HepG2 (cell line): ENCODE results near the gene NUFIP1. TPM values are rescaled to one million over a fixed set of nuclear protein-coding genes. Genes with fewer than 3 reads are reported as not detected.
A peak's percentile ranks its signal among the peaks of the same experiment; 100 is the strongest.

Source experiments
- ATAC-seq: fragments of 200-7000 bp; cut with Tn5 transposase; 3 replicates; pipeline ENCODE4 v1.9.1; 2020; ENCODE audit warnings: mild to moderate bottlenecking, moderate library complexity
- BruUV-seq: library from RNA; stranded (reverse); fragments of 400-500 nt; replicated peaks from 2 replicates; lab custom pipeline; 2021; lab: Mats Ljungman, UMichigan
- CTCF ChIA-PET: fragments of 300-600 bp; formaldehyde crosslinking; extraction: SDS; loops from one replicate; lab custom pipeline; 2021; ENCODE audit warnings: low total read pairs, inconsistent platforms, low intra/inter-chr PET ratio; lab: Yijun Ruan, JAX
- POLR2A ChIA-PET: fragments of 350-600 bp; sonication (Branson Sonifier 250); formaldehyde crosslinking; loops from one replicate; lab custom pipeline; 2020; ENCODE audit warnings: antibody characterized with exemption, inconsistent platforms; lab: Yijun Ruan, JAX
- DNase-seq: peaks from one replicate; pipeline ENCODE4 v3.0.0-alpha.2; 2015; ENCODE audit warnings: low spot score
- FAIRE-seq: peaks from 3 replicates; lab custom pipeline; 2011; peaks lifted over from hg19 to GRCh38; lab: Jason Lieb, UNC
- H2AFZ ChIP-seq: one replicate; pipeline ENCODE4 v1.6.1; 2011; ENCODE audit warnings: low read length, inconsistent platforms
- H3K27ac ChIP-seq: fragments of 300-600 bp; 3 replicates; pipeline ENCODE4 v1.8.0; 2011; ENCODE audit warnings: mixed run types, mild to moderate bottlenecking, mixed read lengths, low read length, inconsistent platforms; ENCODE audit not compliant: insufficient read depth; ENCODE audit errors: extremely low read length
- H3K27me3 ChIP-seq, 2 experiments: fragments of 200-600 bp in 1 of 2; 2 replicates in 1 of 2; 3 replicates in 1 of 2; pipeline versions ENCODE4 v1.6.0 to v1.8.0; 2011; ENCODE audit warnings: low read length in 2 of 2, mild to moderate bottlenecking in 2 of 2, moderate library complexity in 2 of 2, inconsistent platforms in 1 of 2; ENCODE audit not compliant: insufficient read depth in 2 of 2, control insufficient read depth in 1 of 2
- H3K36me3 ChIP-seq, 2 experiments: fragments of 200-600 bp in 1 of 2; replicated peaks in 1 of 2; 2 replicates in 1 of 2; 3 replicates in 1 of 2; pipeline versions ENCODE4 v1.5.1 to v1.8.0; 2011; ENCODE audit warnings: low read length in 2 of 2, inconsistent platforms in 1 of 2; ENCODE audit not compliant: insufficient read depth in 2 of 2, control insufficient read depth in 1 of 2
- H3K4me1 ChIP-seq: 2 replicates; pipeline ENCODE4 v1.5.1; 2012; ENCODE audit warnings: low read length, inconsistent platforms; ENCODE audit not compliant: insufficient read depth
- H3K4me2 ChIP-seq: 2 replicates; pipeline ENCODE4 v1.6.0; 2011; ENCODE audit warnings: low read depth, low read length, inconsistent platforms
- H3K4me3 ChIP-seq, 3 experiments: fragments of 200-600 bp in 1 of 3; sonication (generic), shearing (Covaris generic) in 1 of 3; replicated peaks in 1 of 3; 2 replicates each; pipeline ENCODE4 v1.5.1; 2011 to 2016; ENCODE audit warnings: low read length in 3 of 3, inconsistent platforms in 2 of 3, low read depth in 2 of 3, mild to moderate bottlenecking in 2 of 3, control low read depth in 1 of 3, mixed read lengths in 1 of 3; ENCODE audit not compliant: insufficient read depth in 1 of 3
- H3K79me2 ChIP-seq: one replicate; pipeline ENCODE4 v1.6.1; 2011; ENCODE audit warnings: low read length, inconsistent platforms; ENCODE audit not compliant: insufficient read depth
- H3K9ac ChIP-seq: 2 replicates; pipeline ENCODE4 v1.6.0; 2011; ENCODE audit warnings: mild to moderate bottlenecking, low read depth, low read length, inconsistent platforms; ENCODE audit not compliant: insufficient read depth
- H3K9me3 ChIP-seq: 2 replicates; pipeline ENCODE4 v1.5.1; 2012; ENCODE audit warnings: mild to moderate bottlenecking, low read length
- H4K20me1 ChIP-seq: 2 replicates; pipeline ENCODE4 v1.6.0; 2011; ENCODE audit warnings: inconsistent platforms, mild to moderate bottlenecking, low read length, moderate library complexity; ENCODE audit not compliant: insufficient read depth
- FOSL2 ChIP-seq: sonication (generic); formaldehyde crosslinking; IDR thresholded peaks from 2 replicates; pipeline ENCODE4 v1.4.0; 2020; ENCODE audit warnings: missing genetic modification reagents
- FOXA1 ChIP-seq, 2 experiments: fragments of 450-650 bp in 1 of 2; sonication (generic) in 1 of 2; formaldehyde crosslinking in 1 of 2; IDR thresholded peaks; 2 replicates each; pipeline versions ENCODE4 v1.4.0 to v1.6.1; 2016 to 2020; ENCODE audit warnings: missing genetic modification reagents in 1 of 2
- HMGXB4 ChIP-seq, 2 experiments: sonication (generic) in 1 of 2; formaldehyde crosslinking in 1 of 2; IDR thresholded peaks; 2 replicates each; pipeline versions ENCODE4 v1.4.0 to v1.6.1; 2018 to 2020; ENCODE audit warnings: missing genetic modification reagents in 2 of 2, borderline replicate concordance in 1 of 2, low read depth in 1 of 2, mild to moderate bottlenecking in 1 of 2, missing biosample characterization in 1 of 2
- SAP130 ChIP-seq: IDR thresholded peaks from 2 replicates; pipeline ENCODE4 v1.6.1; 2016; ENCODE audit warnings: low read depth
- SMARCC2 ChIP-seq: fragments of 450-650 bp; IDR thresholded peaks from 2 replicates; pipeline ENCODE4 v1.6.1; 2017; ENCODE audit warnings: antibody characterized with exemption, mild to moderate bottlenecking
- SOX13 ChIP-seq, 3 experiments: fragments of 450-650 bp in 1 of 3; sonication (generic) in 1 of 3; formaldehyde crosslinking in 1 of 3; IDR thresholded peaks in 2 of 3; conservative IDR thresholded peaks in 1 of 3; 2 replicates each; pipeline versions ENCODE4 v1.5.0 to v1.6.1; 2016 to 2020; ENCODE audit warnings: antibody characterized with exemption in 1 of 3, mild to moderate bottlenecking in 1 of 3, missing compliant biosample characterization in 1 of 3, missing genetic modification reagents in 1 of 3, moderate library complexity in 1 of 3
- SP5 ChIP-seq: IDR thresholded peaks from 2 replicates; pipeline ENCODE4 v1.6.1; 2016; ENCODE audit warnings: low read depth, borderline replicate concordance
- ZFAT ChIP-seq: sonication (generic); formaldehyde crosslinking; conservative IDR thresholded peaks from 2 replicates; pipeline ENCODE4 v1.8.1; 2023; ENCODE audit warnings: missing genetic modification reagents, inconsistent platforms
- WGBS: methylation state at CpG from one replicate; pipeline ENCODE4 v1.1.6; 2017; ENCODE audit warnings: low lambda C conversion rate; 5-methylcytosine and 5-hydroxymethylcytosine counted together
- in situ Hi-C: cut with HindIII; loops from 2 replicates; pipeline ENCODE4 v1.10.0; 2017; ENCODE audit warnings: low pct_unique_long_range_greater_than_20kb; ENCODE audit not compliant: extremely low pct_ligation_motif_present
- intact Hi-C: fragments of 100-400 bp; cut with micrococcal nuclease; formaldehyde crosslinking; loops from one replicate; pipeline ENCODE4 v1.10.0; 2022; ENCODE audit not compliant: unreplicated experiment
- polyA plus RNA-seq, 8 experiments: library from polyadenylated mRNA; depleted of rRNA in 3 of 8; stranded (reverse) in 7 of 8; unstranded in 1 of 8; fragments of >200 nt; fragmentation: Illumina TruSeq in 4 of 8; extraction: Trizol in 4 of 8; gene quantifications; 2 replicates each; pipeline versions ENCODE4 v1.2.1 to v1.2.3, GENCODE V29; 2011 to 2016; ENCODE audit warnings: low read depth in 4 of 8, missing spikeins in 1 of 8, mixed read lengths in 1 of 8; ENCODE audit not compliant: insufficient read depth in 1 of 8
- total RNA-seq, 5 experiments: library from RNA; depleted of rRNA; stranded (reverse); fragments of >200 nt; fragmentation: Illumina TruSeq; extraction: Trizol; gene quantifications; 2 replicates each; pipeline ENCODE4 v1.2.3, GENCODE V29; 2016; ENCODE audit warnings: low read depth in 1 of 5

Gene NUFIP1
- total and polyA plus RNA-seq, 2 of the 13 experiments (the other 11 are each of a cell fraction or from before 2014, with no cell fraction given): 1.9 to 10.3 TPM

- no peaks in the 10 kb centered on the region for H3K79me2 ChIP-seq
- peak overlapping the region in 2 of 3 experiments; percentile 53 to 68; a peak in 3 of 6 replicates for H3K4me3 ChIP-seq
- intact Hi-C loops (no loop called here), in situ Hi-C loops (no loop called here)
- no TSS peak for BruUV-seq
- H4K20me1 ChIP-seq: no peaks in the 10 kb centered on the region
- CTCF ChIA-PET: interaction anchor here (0.7 kb wide), 1 partner anchor 51 kb away, joined by 3 read pairs; no protein-coding TSS in a partner anchor
- peak; percentile 55; the same call in 1 of the 2 replicates for TF ChIP-seq SP5 (CRISPR knock-in tag)
- peak; percentile 51 for TF ChIP-seq SAP130 (CRISPR knock-in tag)
- TF ChIP-seq FOSL2 (CRISPR knock-in tag): peak; percentile 65; the same call in 1 of the 2 replicates
- TF ChIP-seq SMARCC2: no peak
- TF ChIP-seq HMGXB4 (CRISPR knock-in tag; IDR thresholded peaks at IDR 0.05; ENCODE audit: borderline replicate concordance in 1 of 2, low read depth in 1 of 2): 0 out of 4 replicates have a peak, but pooled peaks of 1 of the 2 experiments have one; percentile 16
- TF ChIP-seq ZFAT: no peak
- no peak for TF ChIP-seq SOX13 (IDR thresholded peaks at IDR 0.05)
- peak in 1 of 2 experiments; percentile 11; a peak in 1 of 4 replicates for TF ChIP-seq SOX13 (CRISPR knock-in tag; conservative IDR thresholded peaks at IDR 0.05 in 1 of 2, IDR thresholded peaks at IDR 0.05 in 1 of 2)
- no peak for TF ChIP-seq FOXA1 (IDR thresholded peaks at IDR 0.05)
- TF ChIP-seq FOXA1 (CRISPR knock-in tag; IDR thresholded peaks at IDR 0.05): 0 out of 2 replicates have a peak, but pooled peaks have one; percentile 13
- H3K27ac ChIP-seq: no peak overlapping the region
- WGBS: 0% methylated on average over 2 of the region's 2 CpGs
- ATAC-seq (peak; percentile 3; the same call in 1 of the 3 replicates), DNase-seq (peak; percentile 81), FAIRE-seq (no peak)
- H3K36me3 ChIP-seq: no peaks in the 10 kb centered on the region
- peaks cover 38% of the 10 kb centered on the region for H3K4me1 ChIP-seq
- H3K9me3 ChIP-seq: no peaks in the 10 kb centered on the region
- no peaks in the 10 kb centered on the region; a peak in 1 of 5 replicates for H3K27me3 ChIP-seq
- H3K9ac ChIP-seq: no peak overlapping the region
- POLR2A ChIA-PET: interaction anchor here (1.6 kb wide), 1 partner anchor 15 kb away, joined by 6 read pairs; no protein-coding TSS in a partner anchor
- H2AFZ ChIP-seq: peak overlapping the region; percentile 37
- peak overlapping the region; percentile 91 for H3K4me2 ChIP-seq
Measured at GRCh38 chr13:44921931-44922758, 67.1 kb downstream of the NUFIP1 start.
